LNCaP clone FGC (cell line): ENCODE measurements around the gene CNTN4.

Source experiments
- DNase-seq: peaks from one replicate; pipeline ENCODE4 v3.0.0-alpha.2; 2011; ENCODE audit warnings: low read depth
- H3K4me3 ChIP-seq: 2 replicates; pipeline ENCODE4 v1.5.1; 2011; ENCODE audit warnings: mild to moderate bottlenecking, low read depth, low read length, control low read depth
- CTCF ChIP-seq: IDR thresholded peaks from 2 replicates; pipeline ENCODE4 v1.5.1; 2012; ENCODE audit warnings: mild to moderate bottlenecking; ENCODE audit not compliant: control insufficient read depth, insufficient read depth; ENCODE audit errors: extremely low read depth

CNTN4 gene

GRCh38 chr3:2110597-2111117, 12.0 kb downstream of the CNTN4 start:
- TF ChIP-seq CTCF, result no peak
- no peak overlapping the region for H3K4me3 ChIP-seq
- no peak for DNase-seq

DNA sequence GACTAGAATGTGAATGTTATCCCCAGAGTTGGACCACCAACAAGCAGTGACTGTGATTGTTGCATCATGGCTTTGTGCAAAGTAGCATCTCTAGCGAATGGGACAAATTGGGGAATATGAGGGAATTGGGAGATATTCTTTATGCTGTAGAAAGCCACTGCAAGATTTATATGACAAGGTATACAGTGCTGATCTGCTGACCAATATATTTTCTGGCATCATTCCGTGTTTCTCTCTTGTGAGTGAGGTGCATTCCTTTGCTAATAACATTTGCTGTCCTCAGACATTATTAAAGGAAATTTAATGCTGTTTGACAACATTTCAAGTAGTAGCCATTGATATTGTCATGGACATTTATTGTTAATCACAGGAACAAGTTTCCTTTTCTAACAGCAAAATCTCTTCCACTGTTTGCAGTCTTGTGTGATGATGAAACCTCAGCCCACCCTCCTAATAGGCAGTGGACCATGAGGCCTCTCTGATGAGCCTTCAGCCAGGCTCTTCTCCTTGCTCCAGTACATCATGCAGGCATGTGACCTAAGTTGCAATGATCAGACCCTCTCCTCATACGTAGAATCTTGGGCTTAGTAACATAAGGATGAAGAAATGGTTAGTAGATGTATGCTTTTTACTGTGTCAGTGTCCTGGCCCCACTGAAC, 16.1 kb downstream of the CNTN4 start:
- no peak for DNase-seq
- no peak overlapping the region for H3K4me3 ChIP-seq
- no peak for TF ChIP-seq CTCF

- no peak overlapping the region for H3K4me3 ChIP-seq
- TF ChIP-seq CTCF, result no peak
- no peak for DNase-seq
Observed at GRCh38 chr3:2130726-2131125, 32.1 kb downstream of the CNTN4 start.

DNA sequence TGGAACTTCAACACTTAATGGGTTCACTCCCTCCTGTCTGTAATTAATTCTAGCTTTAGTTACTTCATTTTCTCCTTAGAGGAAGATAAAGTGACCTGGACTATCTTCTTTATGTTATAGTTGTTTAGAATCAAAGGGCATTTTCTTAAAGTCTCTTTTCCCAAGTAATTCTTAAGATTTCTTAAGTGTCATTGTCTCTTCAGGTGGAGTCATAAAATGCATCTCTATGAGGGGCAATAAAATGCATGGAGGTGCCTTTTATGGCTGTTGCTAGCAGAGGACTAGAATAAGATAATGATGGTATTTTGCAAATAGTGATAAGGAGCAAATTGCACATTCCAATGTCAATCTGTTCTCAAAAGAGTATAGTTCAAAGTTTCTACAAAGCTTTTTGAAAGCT, 34.5 kb downstream of the CNTN4 start:
- no peak for TF ChIP-seq CTCF
- H3K4me3 ChIP-seq, result no peak overlapping the region
- no peak for DNase-seq

GRCh38 chr3:2137651-2138050, 39.0 kb downstream of the CNTN4 start:
- no peak for TF ChIP-seq CTCF
- no peak for DNase-seq
- no peak overlapping the region for H3K4me3 ChIP-seq

DNA sequence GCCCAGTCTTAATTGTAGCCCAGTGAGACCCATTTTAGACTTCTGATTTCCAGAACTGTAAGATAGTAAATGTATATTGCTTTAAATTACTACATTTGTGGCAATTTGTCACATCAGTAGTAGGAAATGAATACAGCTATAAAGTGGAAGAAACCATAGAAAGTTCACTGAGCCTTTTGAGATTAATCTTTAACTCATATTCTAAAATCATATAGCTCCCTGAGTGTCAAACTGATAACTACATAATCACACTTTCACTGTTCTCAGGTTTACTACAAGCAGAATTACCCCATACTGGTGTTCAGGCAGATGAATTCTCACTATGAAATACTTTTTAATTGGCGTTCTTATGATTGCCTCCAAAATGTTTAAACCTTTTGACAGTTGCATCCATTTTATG, 42.8 kb downstream of the CNTN4 start:
- H3K4me3 ChIP-seq, result no peak overlapping the region
- no peak for TF ChIP-seq CTCF

More for the DNA sequence above, 42.8 kb downstream of the CNTN4 start:
- DNase-seq, result no peak
